Activated CD8-positive, alpha-beta memory T cell treated with anti-CD3 and anti-CD28 coated beads for 36 hours (primary cell): ENCODE data around the gene C2CD4A. TPM values are rescaled to one million over a fixed set of nuclear protein-coding genes. Genes with fewer than 3 reads are reported as not detected.

Experiments
- CTCF ChIA-PET: fragments of 350-600 bp; sonication (Branson Sonifier 250); formaldehyde crosslinking; loops from one replicate; lab custom pipeline; 2021; ENCODE audit warnings: antibody characterized with exemption; lab: Charles Lee
- POLR2A ChIA-PET: fragments of 350-600 bp; sonication (Branson Sonifier 250); formaldehyde crosslinking; loops from one replicate; lab custom pipeline; 2021; ENCODE audit warnings: antibody characterized with exemption; lab: Charles Lee
- total RNA-seq, 2 experiments: library from RNA; stranded (reverse); gene quantifications; one replicate each; pipeline ENCODE4 v1.2.3, GENCODE V29; 2021

Gene C2CD4A
- total RNA-seq, 2 experiments from 2014 or later: 0.27 TPM

- ChIA-PET CTCF (no interaction called here), POLR2A (interaction anchor here (0.6 kb wide), 1 partner anchor 8 kb away, joined by 4 read pairs; no protein-coding TSS in a partner anchor)
These were observed 51.9 kb downstream of the C2CD4A start for GRCh38 chr15:62118520-62119226.

GRCh38 chr15:62119227-62119864 lies 52.6 kb downstream of the C2CD4A start:
- CTCF ChIA-PET: no interaction called here
- POLR2A ChIA-PET: interaction anchor here (0.6 kb wide), 1 partner anchor 8 kb away, joined by 4 read pairs; no protein-coding TSS in a partner anchor

- POLR2A ChIA-PET: no interaction called here
- CTCF ChIA-PET: interaction anchor here (1.1 kb wide), 1 partner anchor 34 kb away, joined by 3 read pairs; no protein-coding TSS in a partner anchor
These were observed 53.1 kb downstream of the C2CD4A start for GRCh38 chr15:62119874-62120273.

Other genes with a start within 250 kb of the C2CD4A start
- 10 to 100 TPM; 38.5 to 40.2 TPM for gene VPS13C, start 6.5 kb upstream of the C2CD4A start, total RNA-seq
- under 1 TPM in 1 of 2 experiments, not detected in 1; 0.21 TPM for gene C2CD4B, start 98.3 kb downstream of the C2CD4A start, total RNA-seq